GM23338 (cell line): ENCODE results near the gene MED12L. TPM values are rescaled to one million over a fixed set of nuclear protein-coding genes. Genes with fewer than 3 reads are reported as not detected.

Experiments
- EZH2 ChIP-seq: fragments of 200-600 bp; sonication (generic); IDR thresholded peaks from one replicate; pipeline ENCODE4 v1.8.0; 2017; ENCODE audit warnings: antibody characterized with exemption, mild to moderate bottlenecking, low read depth; ENCODE audit not compliant: unreplicated experiment
- JUNB ChIP-seq: IDR thresholded peaks from one replicate; pipeline ENCODE4 v1.6.1; 2016; ENCODE audit warnings: antibody characterized with exemption; ENCODE audit not compliant: unreplicated experiment
- POLR2AphosphoS5 ChIP-seq: IDR thresholded peaks from 2 replicates; pipeline ENCODE4 v1.6.1; 2016; ENCODE audit warnings: antibody characterized with exemption, low read depth
- STAT1 ChIP-seq: IDR thresholded peaks from one replicate; pipeline ENCODE4 v1.6.1; 2016; ENCODE audit warnings: antibody characterized with exemption; ENCODE audit not compliant: unreplicated experiment
- ZNF114 ChIP-seq: fragments of 250-450 bp; sonication (Bioruptor Pico); IDR thresholded peaks from 2 replicates; pipeline ENCODE4 v1.5.0; 2020; ENCODE audit warnings: mild to moderate bottlenecking, moderate library complexity
- polyA plus RNA-seq: library from polyadenylated mRNA; unstranded; fragments of >200 nt; fragmentation: Nextera tagmentation; extraction: Ambion mirVana; gene quantifications from 2 replicates; pipeline ENCODE4 v1.2.1, GENCODE V29; 2016
- total RNA-seq: library from RNA; depleted of rRNA; stranded (reverse); fragments of >200 nt; shearing (Covaris generic); gene quantifications from 2 replicates; pipeline ENCODE4 v1.2.3, GENCODE V29; 2014
- TF ChIP-seq, protein P1 (sequence below): fragments of 250-450 bp; sonication (Bioruptor Pico); IDR thresholded peaks from 2 replicates; pipeline ENCODE4 v1.5.0; 2020; ENCODE audit warnings: mild to moderate bottlenecking, moderate library complexity
- TF ChIP-seq, protein P2 (sequence below): IDR thresholded peaks from one replicate; pipeline ENCODE4 v1.6.1; 2018; ENCODE audit warnings: antibody characterized with exemption; ENCODE audit not compliant: unreplicated experiment

MED12L gene
- total and polyA plus RNA-seq, 2 experiments from 2014 or later, result 5.7 to 25.0 TPM

- TF ChIP-seq, protein P1, sequence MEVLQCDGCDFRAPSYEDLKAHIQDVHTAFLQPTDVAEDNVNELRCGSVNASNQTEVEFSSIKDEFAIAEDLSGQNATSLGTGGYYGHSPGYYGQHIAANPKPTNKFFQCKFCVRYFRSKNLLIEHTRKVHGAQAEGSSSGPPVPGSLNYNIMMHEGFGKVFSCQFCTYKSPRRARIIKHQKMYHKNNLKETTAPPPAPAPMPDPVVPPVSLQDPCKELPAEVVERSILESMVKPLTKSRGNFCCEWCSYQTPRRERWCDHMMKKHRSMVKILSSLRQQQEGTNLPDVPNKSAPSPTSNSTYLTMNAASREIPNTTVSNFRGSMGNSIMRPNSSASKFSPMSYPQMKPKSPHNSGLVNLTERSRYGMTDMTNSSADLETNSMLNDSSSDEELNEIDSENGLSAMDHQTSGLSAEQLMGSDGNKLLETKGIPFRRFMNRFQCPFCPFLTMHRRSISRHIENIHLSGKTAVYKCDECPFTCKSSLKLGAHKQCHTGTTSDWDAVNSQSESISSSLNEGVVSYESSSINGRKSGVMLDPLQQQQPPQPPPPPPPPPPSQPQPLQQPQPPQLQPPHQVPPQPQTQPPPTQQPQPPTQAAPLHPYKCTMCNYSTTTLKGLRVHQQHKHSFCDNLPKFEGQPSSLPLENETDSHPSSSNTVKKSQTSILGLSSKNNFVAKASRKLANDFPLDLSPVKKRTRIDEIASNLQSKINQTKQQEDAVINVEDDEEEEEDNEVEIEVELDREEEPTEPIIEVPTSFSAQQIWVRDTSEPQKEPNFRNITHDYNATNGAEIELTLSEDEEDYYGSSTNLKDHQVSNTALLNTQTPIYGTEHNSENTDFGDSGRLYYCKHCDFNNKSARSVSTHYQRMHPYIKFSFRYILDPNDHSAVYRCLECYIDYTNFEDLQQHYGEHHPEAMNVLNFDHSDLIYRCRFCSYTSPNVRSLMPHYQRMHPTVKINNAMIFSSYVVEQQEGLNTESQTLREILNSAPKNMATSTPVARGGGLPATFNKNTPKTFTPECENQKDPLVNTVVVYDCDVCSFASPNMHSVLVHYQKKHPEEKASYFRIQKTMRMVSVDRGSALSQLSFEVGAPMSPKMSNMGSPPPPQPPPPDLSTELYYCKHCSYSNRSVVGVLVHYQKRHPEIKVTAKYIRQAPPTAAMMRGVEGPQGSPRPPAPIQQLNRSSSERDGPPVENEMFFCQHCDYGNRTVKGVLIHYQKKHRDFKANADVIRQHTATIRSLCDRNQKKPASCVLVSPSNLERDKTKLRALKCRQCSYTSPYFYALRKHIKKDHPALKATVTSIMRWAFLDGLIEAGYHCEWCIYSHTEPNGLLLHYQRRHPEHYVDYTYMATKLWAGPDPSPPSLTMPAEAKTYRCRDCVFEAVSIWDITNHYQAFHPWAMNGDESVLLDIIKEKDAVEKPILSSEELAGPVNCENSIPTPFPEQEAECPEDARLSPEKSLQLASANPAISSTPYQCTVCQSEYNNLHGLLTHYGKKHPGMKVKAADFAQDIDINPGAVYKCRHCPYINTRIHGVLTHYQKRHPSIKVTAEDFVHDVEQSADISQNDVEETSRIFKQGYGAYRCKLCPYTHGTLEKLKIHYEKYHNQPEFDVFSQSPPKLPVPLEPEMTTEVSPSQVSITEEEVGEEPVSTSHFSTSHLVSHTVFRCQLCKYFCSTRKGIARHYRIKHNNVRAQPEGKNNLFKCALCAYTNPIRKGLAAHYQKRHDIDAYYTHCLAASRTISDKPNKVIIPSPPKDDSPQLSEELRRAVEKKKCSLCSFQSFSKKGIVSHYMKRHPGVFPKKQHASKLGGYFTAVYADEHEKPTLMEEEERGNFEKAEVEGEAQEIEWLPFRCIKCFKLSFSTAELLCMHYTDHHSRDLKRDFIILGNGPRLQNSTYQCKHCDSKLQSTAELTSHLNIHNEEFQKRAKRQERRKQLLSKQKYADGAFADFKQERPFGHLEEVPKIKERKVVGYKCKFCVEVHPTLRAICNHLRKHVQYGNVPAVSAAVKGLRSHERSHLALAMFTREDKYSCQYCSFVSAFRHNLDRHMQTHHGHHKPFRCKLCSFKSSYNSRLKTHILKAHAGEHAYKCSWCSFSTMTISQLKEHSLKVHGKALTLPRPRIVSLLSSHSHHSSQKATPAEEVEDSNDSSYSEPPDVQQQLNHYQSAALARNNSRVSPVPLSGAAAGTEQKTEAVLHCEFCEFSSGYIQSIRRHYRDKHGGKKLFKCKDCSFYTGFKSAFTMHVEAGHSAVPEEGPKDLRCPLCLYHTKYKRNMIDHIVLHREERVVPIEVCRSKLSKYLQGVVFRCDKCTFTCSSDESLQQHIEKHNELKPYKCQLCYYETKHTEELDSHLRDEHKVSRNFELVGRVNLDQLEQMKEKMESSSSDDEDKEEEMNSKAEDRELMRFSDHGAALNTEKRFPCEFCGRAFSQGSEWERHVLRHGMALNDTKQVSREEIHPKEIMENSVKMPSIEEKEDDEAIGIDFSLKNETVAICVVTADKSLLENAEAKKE, result no peak
- TF ChIP-seq ZNF114 (CRISPR knock-in tag) (no peak), JUNB (no peak), EZH2 (no peak), POLR2AphosphoS5 (no peak), STAT1 (no peak)
- TF ChIP-seq, protein P2, sequence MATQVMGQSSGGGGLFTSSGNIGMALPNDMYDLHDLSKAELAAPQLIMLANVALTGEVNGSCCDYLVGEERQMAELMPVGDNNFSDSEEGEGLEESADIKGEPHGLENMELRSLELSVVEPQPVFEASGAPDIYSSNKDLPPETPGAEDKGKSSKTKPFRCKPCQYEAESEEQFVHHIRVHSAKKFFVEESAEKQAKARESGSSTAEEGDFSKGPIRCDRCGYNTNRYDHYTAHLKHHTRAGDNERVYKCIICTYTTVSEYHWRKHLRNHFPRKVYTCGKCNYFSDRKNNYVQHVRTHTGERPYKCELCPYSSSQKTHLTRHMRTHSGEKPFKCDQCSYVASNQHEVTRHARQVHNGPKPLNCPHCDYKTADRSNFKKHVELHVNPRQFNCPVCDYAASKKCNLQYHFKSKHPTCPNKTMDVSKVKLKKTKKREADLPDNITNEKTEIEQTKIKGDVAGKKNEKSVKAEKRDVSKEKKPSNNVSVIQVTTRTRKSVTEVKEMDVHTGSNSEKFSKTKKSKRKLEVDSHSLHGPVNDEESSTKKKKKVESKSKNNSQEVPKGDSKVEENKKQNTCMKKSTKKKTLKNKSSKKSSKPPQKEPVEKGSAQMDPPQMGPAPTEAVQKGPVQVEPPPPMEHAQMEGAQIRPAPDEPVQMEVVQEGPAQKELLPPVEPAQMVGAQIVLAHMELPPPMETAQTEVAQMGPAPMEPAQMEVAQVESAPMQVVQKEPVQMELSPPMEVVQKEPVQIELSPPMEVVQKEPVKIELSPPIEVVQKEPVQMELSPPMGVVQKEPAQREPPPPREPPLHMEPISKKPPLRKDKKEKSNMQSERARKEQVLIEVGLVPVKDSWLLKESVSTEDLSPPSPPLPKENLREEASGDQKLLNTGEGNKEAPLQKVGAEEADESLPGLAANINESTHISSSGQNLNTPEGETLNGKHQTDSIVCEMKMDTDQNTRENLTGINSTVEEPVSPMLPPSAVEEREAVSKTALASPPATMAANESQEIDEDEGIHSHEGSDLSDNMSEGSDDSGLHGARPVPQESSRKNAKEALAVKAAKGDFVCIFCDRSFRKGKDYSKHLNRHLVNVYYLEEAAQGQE, result no peak
These were observed 2.2 kb downstream of the MED12L start (continued) for GRCh38 chr3:151087648-151088047.
